BE2C (cell line): ENCODE data around the gene ORM1.
"Not testable (repeated sequence)": the region's sequence is repeated elsewhere in the genome, so short reads cannot be mapped to it uniquely, and the experiment has no call there.

ENCODE experiments used
- DNase-seq: peaks from one replicate; pipeline ENCODE4 v3.0.0-alpha.2; 2020
- H3K27me3 ChIP-seq: fragments of 250-450 bp; sonication (Bioruptor Pico); 2 replicates; pipeline ENCODE4 v1.5.1; 2020; ENCODE audit warnings: mild to moderate bottlenecking
- H3K36me3 ChIP-seq: fragments of 250-450 bp; sonication (Bioruptor Pico); 2 replicates; pipeline ENCODE4 v1.5.1; 2020; ENCODE audit warnings: mild to moderate bottlenecking
- H3K4me1 ChIP-seq: fragments of 250-450 bp; sonication (Bioruptor Pico); 2 replicates; pipeline ENCODE4 v1.5.1; 2020
- H3K4me3 ChIP-seq: 2 replicates; pipeline ENCODE4 v1.5.1; 2011; ENCODE audit warnings: low read depth, low read length
- H3K9me3 ChIP-seq: fragments of 250-450 bp; sonication (Bioruptor Pico); 2 replicates; pipeline ENCODE4 v1.5.1; 2020
- CTCF ChIP-seq: IDR thresholded peaks from 2 replicates; pipeline ENCODE4 v1.5.1; 2012; ENCODE audit warnings: mild to moderate bottlenecking, low read depth, low read length

ORM1 gene

GRCh38 chr9:114327749-114328148 lies 4.9 kb downstream of the ORM1 start:
- no peak for DNase-seq
- Histone ChIP-seq H3K27me3 (no peaks in the 10 kb centered on the region), H3K4me1 (no peaks in the 10 kb centered on the region), H3K9me3 (no peaks in the 10 kb centered on the region), H3K4me3 (no peak overlapping the region), H3K36me3 (no peaks in the 10 kb centered on the region)
- TF ChIP-seq CTCF: no peak

- H3K27me3 ChIP-seq, H3K36me3 ChIP-seq, H3K9me3 ChIP-seq, H3K4me1 ChIP-seq, H3K4me3 ChIP-seq, DNase-seq: not testable (repeated sequence)
Observed at GRCh38 chr9:114328357-114328820, 5.5 kb downstream of the ORM1 start.

- not testable (repeated sequence) for H3K36me3 ChIP-seq, H3K27me3 ChIP-seq, H3K9me3 ChIP-seq, H3K4me3 ChIP-seq, H3K4me1 ChIP-seq, DNase-seq
Observed at GRCh38 chr9:114328937-114329624, 6.2 kb downstream of the ORM1 start.

- not testable (repeated sequence) for DNase-seq, H3K4me3 ChIP-seq, H3K27me3 ChIP-seq, H3K9me3 ChIP-seq, H3K36me3 ChIP-seq, H3K4me1 ChIP-seq
Observed at GRCh38 chr9:114329625-114330022, 6.7 kb downstream of the ORM1 start, which contains the start of gene ORM2. Gene ORM2, plus strand, starts transcription at chr9:114329869. Its CDS starts 36 bp downstream, at chr9:114329905.

GRCh38 chr9:114330636-114331035 lies 7.7 kb downstream of the ORM1 start:
- no peak for DNase-seq
- Histone ChIP-seq H3K27me3 (no peaks in the 10 kb centered on the region), H3K36me3 (no peaks in the 10 kb centered on the region), H3K4me3 (no peak overlapping the region), H3K4me1 (no peaks in the 10 kb centered on the region), H3K9me3 (no peaks in the 10 kb centered on the region)
- no peak for TF ChIP-seq CTCF

GRCh38 chr9:114331229-114332195 lies 8.6 kb downstream of the ORM1 start:
- H3K9me3 ChIP-seq, H3K4me3 ChIP-seq, H3K27me3 ChIP-seq, H3K36me3 ChIP-seq, H3K4me1 ChIP-seq, DNase-seq: not testable (repeated sequence)

- not testable (repeated sequence) for H3K27me3 ChIP-seq, H3K4me1 ChIP-seq, H3K4me3 ChIP-seq, H3K9me3 ChIP-seq, DNase-seq, H3K36me3 ChIP-seq
Observed at GRCh38 chr9:114332474-114333040, 9.7 kb downstream of the ORM1 start.

GRCh38 chr9:114333718-114334117 lies 10.8 kb downstream of the ORM1 start:
- H3K9me3 ChIP-seq, DNase-seq, H3K4me1 ChIP-seq, H3K27me3 ChIP-seq, H3K36me3 ChIP-seq, H3K4me3 ChIP-seq: not testable (repeated sequence)

GRCh38 chr9:114334490-114334889 lies 11.6 kb downstream of the ORM1 start:
- no peak for DNase-seq
- Histone ChIP-seq H3K4me1 (no peaks in the 10 kb centered on the region), H3K36me3 (no peaks in the 10 kb centered on the region), H3K27me3 (no peaks in the 10 kb centered on the region), H3K4me3 (no peak overlapping the region), H3K9me3 (no peaks in the 10 kb centered on the region; the same call in 1 of the 2 replicates)
- no peak for TF ChIP-seq CTCF
